HG02759 (cell line): Measurements from ENCODE around the gene TTLL5.

Experiments used
- ATAC-seq: cut with Tn5 transposase; IDR thresholded peaks from one replicate; pipeline ENCODE4 v1.9.1; 2021; ENCODE audit warnings: mild to moderate bottlenecking, moderate library complexity; ENCODE audit not compliant: unreplicated experiment

Gene TTLL5

GRCh38 chr14:75734854-75735253 is 73.8 kb downstream of the TTLL5 start:
- ATAC-seq, result no peak

GRCh38 chr14:75736845-75737485 is 75.9 kb downstream of the TTLL5 start:
- no peak for ATAC-seq

- no peak for ATAC-seq
These were observed 77.1 kb downstream of the TTLL5 start for GRCh38 chr14:75738192-75738591.

- no peak for ATAC-seq
These were observed 81.8 kb downstream of the TTLL5 start for GRCh38 chr14:75742867-75743266.

- no peak for ATAC-seq
These were observed 86.9 kb downstream of the TTLL5 start for GRCh38 chr14:75747899-75748298.

- ATAC-seq, result no peak
These were observed 87.3 kb downstream of the TTLL5 start for GRCh38 chr14:75748336-75748735.

GRCh38 chr14:75751296-75751695 is 90.2 kb downstream of the TTLL5 start:
- ATAC-seq, result no peak

- ATAC-seq, result no peak
These were observed 91.0 kb downstream of the TTLL5 start for GRCh38 chr14:75752086-75752485.

- no peak for ATAC-seq
These were observed 92.0 kb downstream of the TTLL5 start for GRCh38 chr14:75752907-75753594.

- no peak for ATAC-seq
These were observed 92.7 kb downstream of the TTLL5 start for GRCh38 chr14:75753696-75754095.

GRCh38 chr14:75757644-75758402 is 96.8 kb downstream of the TTLL5 start:
- no peak for ATAC-seq

GRCh38 chr14:75764020-75764419 is 103.0 kb downstream of the TTLL5 start:
- ATAC-seq, result no peak

- no peak for ATAC-seq
These were observed 108.1 kb downstream of the TTLL5 start for GRCh38 chr14:75769047-75769685.

- ATAC-seq, result no peak
These were observed 109.6 kb downstream of the TTLL5 start for GRCh38 chr14:75770635-75771034.

- ATAC-seq, result no peak
These were observed 110.5 kb downstream of the TTLL5 start for GRCh38 chr14:75771595-75771994.

- no peak for ATAC-seq
These were observed 112.0 kb downstream of the TTLL5 start for GRCh38 chr14:75773046-75773445.

GRCh38 chr14:75781096-75781495 is 120.0 kb downstream of the TTLL5 start:
- ATAC-seq, result no peak

- ATAC-seq, result no peak
These were observed 122.1 kb downstream of the TTLL5 start for GRCh38 chr14:75783184-75783583.

- ATAC-seq, result no peak
These were observed 122.7 kb downstream of the TTLL5 start for GRCh38 chr14:75783602-75784313.

- no peak for ATAC-seq
These were observed 123.3 kb downstream of the TTLL5 start for GRCh38 chr14:75784314-75784686.

GRCh38 chr14:75793806-75794205 is 132.8 kb downstream of the TTLL5 start:
- ATAC-seq, result no peak
